Activated naive CD4-positive, alpha-beta T cell treated with anti-CD3 and anti-CD28 coated beads, Interleukin-2, amount 50 U/mL, for 72 hours (primary cell): ENCODE measurements around the gene HS1BP3. TPM values are rescaled to one million over a fixed set of nuclear protein-coding genes. Genes with fewer than 3 reads are reported as not detected.

Source experiments
- ATAC-seq, 2 donors: fragments of 150-1000 bp; cut with Tn5 transposase; 2 replicates each; pipeline ENCODE4 v1.10.0; 2021; ENCODE audit warnings: mild to moderate bottlenecking in 2 of 2, moderate library complexity in 2 of 2
- DNase-seq, 2 donors: peaks; one replicate each; pipeline ENCODE4 v3.0.0; 2021 to 2022; ENCODE audit warnings: low spot score in 2 of 2
- H3K27ac Mint-ChIP-seq, 2 donors: one replicate each; pipeline ENCODE4 v1.8.0; 2022; ENCODE audit warnings: mild to moderate bottlenecking in 2 of 2, mixed read lengths in 2 of 2
- H3K36me3 Mint-ChIP-seq, 2 donors: one replicate each; pipeline ENCODE4 v1.8.0; 2022; ENCODE audit warnings: mixed read lengths in 2 of 2
- H3K9me3 Mint-ChIP-seq, 2 donors: one replicate each; pipeline ENCODE4 v1.8.0; 2022; ENCODE audit warnings: mixed read lengths in 2 of 2
- total RNA-seq, 2 donors: library from RNA; stranded (reverse); gene quantifications; one replicate each; pipeline ENCODE4 v1.2.3, GENCODE V29; 2022

The HS1BP3 gene
- 1 to 10 TPM; 6.1 to 7.9 TPM for total RNA-seq

DNA sequence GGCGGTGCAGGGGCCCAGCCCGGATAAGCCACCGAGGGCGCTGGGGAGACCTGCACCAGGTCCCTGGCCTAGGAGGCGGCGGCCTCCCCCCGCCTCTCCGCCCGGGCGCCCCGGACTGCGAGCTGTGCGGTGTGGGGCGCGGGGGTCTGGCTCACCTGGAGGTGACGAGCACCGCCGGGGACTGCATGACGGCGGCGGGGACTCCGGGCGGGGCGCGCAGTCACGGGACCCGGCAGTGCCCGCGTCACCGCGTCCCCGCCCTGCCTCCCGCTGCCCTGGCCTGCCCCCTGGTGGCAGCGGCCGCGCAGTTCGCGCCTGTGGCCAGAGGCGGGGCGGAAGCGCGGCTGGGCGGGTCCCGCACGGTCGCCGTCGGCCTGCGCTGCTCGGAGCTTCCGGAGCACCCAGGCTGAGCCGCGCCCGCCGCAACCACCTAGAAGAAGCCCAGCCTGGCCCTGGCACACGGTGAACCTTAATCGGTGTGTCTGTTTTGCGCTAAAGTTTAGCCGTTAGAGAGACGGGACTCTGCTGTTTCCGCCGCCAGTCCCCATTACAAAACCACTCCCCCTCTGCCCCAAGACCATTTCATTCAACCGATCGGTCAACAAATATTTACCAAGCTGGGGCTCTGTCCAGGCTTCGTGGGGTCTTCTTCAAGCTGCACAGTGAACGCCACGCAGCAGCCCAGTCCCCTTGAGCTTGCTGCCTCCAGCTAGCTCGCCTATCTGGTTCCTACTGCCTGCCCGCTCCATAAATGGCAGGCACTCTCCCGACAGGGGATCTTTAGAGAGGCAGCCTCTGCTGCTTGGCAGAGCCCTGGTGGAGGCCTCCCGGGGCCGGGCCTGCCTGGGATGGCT lies at the start of gene HS1BP3:
TSS of gene HS1BP3 (minus strand) at position 222 of the 854 bp plus-strand sequence. CDS start at position 187, 35 bp downstream.
- ATAC-seq, result peak; percentile 94 to 95
- Mint-ChIP-seq H3K27ac (peak within 1 kb of the TSS; percentile 77 to 94), H3K9me3 (no peaks in the 10 kb centered on the region), H3K36me3 (no peaks in the 10 kb centered on the region)
- DNase-seq, result peak; percentile 93 to 97

DNA sequence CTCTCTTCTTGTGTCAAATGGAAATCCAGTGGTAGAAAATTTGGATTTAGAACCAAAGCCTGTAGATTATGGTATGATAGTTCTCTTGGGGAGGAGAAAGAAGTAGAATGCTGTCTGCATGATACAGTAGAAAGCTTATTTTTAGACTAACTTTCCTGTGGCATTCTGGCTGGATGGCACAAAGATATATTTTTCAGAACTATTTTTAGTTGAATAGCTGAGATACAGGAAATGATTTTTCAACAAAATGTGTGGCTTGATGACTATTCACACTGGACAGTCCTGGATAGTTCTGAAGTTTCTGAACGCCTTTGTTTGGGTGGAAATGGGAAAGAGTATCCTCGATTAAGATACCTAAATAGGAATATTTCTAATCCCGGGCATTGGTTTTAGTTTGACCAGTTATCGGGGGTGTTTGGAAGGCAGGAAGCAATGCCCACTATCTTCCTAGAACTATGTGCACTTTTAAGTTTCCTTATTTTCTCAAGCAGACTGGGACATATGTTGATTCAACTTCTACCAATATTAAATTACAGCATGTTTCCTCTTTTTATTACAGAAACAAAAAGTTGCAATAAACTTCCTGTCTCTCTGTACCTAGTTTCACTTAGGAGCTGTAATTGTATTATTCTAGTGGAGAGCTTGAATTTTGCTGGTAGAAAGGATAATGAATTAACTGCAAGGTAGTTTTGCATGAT lies 48.2 kb upstream of the HS1BP3 start:
- no peaks in the 10 kb centered on the region for H3K36me3 Mint-ChIP-seq
- no peak for ATAC-seq
- no peaks in the 10 kb centered on the region for H3K9me3 Mint-ChIP-seq
- peak overlapping the region in 1 of 2 donors; percentile 38 for H3K27ac Mint-ChIP-seq
- no peak for DNase-seq

GRCh38 chr2:20697322-20697934 lies 46.5 kb upstream of the HS1BP3 start:
- no peaks in the 10 kb centered on the region for H3K36me3 Mint-ChIP-seq

GRCh38 chr2:20696366-20696765 lies 45.5 kb upstream of the HS1BP3 start:
- DNase-seq (no peak), ATAC-seq (no peak)
- peaks cover 0 to 5% of the 10 kb centered on the region in 2 donors for H3K36me3 Mint-ChIP-seq
- no peak overlapping the region for H3K27ac Mint-ChIP-seq
- H3K9me3 Mint-ChIP-seq, result no peaks in the 10 kb centered on the region

More at GRCh38 chr2:20697322-20697934, 46.5 kb upstream of the HS1BP3 start:
- DNase-seq (no peak), ATAC-seq (no peak)
- no peak overlapping the region for H3K27ac Mint-ChIP-seq
- no peaks in the 10 kb centered on the region for H3K9me3 Mint-ChIP-seq

DNA sequence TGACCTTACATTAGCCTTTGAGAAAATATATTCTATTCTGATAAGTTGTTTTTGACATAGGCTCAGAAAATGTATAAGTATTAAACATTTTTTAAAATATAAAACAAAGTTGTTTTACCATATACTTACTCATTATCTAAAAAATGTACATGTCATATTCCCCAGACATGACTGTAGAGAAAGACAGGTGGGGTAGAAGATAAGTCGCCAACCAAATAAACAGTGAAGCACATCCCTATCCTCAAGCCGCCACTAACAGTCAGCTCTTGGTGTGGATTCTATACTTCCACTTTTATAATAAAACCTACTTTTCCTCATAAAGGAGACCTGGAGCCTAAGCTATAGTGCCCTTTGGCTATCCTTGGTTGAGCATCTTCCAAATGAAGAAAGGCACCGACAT lies 42.4 kb upstream of the HS1BP3 start:
- no peak for DNase-seq
- no peak for ATAC-seq
- Mint-ChIP-seq H3K9me3 (no peaks in the 10 kb centered on the region), H3K27ac (no peak overlapping the region), H3K36me3 (peaks cover 0 to 11% of the 10 kb centered on the region in 2 donors)

- ATAC-seq (no peak), DNase-seq (no peak)
- Mint-ChIP-seq H3K9me3 (no peaks in the 10 kb centered on the region), H3K36me3 (peaks cover 5 to 17% of the 10 kb centered on the region in 2 donors), H3K27ac (no peak overlapping the region)
These were observed 41.2 kb upstream of the HS1BP3 start for GRCh38 chr2:20692081-20692480.

DNA sequence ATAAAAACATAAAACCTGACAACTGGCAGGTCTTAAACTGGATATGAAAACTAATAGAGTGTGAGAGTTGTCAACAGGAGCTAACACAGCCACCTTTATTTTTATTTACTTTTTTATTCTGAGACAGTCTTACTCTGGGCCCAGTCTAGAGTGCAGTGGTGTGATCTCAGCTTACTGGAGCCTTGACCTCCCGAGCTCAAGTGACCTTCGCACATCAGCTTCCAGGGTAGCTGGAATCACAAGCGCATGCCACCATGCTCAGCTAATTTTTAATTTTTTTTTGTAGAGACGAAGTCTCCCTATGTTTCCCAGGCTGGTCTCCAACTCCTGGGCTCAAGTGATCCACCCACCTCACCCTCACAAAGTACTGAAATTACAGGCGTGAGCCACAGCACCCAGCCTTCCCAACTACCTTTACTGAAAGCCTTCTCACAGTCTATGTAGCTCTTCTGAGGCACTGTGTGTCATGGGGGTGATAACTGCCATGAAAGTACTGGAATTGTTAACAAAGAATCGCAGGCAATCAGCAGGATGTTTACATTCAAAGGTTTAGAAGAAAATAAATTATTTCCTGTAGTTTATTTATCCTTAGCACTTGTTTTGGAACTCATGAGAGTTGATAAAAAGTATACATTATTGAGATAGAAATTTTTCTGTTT lies 40.3 kb upstream of the HS1BP3 start:
- ATAC-seq, result no peak
- no peak overlapping the region for H3K27ac Mint-ChIP-seq
- H3K9me3 Mint-ChIP-seq, result no peaks in the 10 kb centered on the region
- DNase-seq, result no peak
- peaks cover 13 to 17% of the 10 kb centered on the region in 2 donors for H3K36me3 Mint-ChIP-seq

DNA sequence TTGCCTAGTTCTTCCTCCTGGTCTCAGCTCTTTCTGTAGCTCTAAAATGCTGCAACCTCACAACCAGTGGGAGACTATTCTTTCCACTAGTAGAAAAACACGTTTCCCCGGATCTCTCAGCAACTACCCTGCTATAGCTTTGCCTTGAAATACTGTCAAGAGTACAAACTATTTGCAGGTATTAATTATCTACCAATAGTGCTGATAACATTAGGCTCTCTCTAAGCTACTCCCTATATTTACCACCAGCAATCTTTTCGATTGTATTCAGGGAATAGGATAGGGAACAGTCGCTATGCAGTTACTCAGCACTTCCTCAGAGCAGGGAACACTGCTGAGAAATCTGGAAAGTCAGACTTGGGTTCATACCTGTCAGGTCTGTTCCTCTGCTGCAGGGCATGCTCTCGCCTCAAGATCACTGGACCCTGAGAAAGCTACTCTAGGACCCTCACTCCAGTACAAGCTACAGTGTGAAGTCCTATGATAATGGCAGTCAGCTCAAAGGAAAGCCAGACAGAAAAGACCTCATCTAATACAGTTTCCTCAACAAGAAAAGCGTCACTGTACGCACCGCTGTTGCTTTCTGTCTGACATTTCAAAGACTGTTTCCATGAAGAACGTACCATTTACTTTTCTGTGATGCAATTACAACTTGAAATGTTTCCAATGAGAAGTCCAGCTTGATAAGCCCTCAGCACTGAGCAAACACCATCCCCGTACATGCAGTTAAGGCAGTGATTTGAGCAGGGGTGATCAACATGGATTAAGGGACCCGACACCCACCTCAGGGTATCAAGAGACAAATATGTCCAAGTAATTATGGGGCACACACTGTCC lies 38.7 kb upstream of the HS1BP3 start:
- Mint-ChIP-seq H3K9me3 (no peaks in the 10 kb centered on the region), H3K36me3 (peaks cover 13 to 17% of the 10 kb centered on the region in 2 donors), H3K27ac (no peak overlapping the region)
- ATAC-seq (no peak), DNase-seq (no peak)

DNA sequence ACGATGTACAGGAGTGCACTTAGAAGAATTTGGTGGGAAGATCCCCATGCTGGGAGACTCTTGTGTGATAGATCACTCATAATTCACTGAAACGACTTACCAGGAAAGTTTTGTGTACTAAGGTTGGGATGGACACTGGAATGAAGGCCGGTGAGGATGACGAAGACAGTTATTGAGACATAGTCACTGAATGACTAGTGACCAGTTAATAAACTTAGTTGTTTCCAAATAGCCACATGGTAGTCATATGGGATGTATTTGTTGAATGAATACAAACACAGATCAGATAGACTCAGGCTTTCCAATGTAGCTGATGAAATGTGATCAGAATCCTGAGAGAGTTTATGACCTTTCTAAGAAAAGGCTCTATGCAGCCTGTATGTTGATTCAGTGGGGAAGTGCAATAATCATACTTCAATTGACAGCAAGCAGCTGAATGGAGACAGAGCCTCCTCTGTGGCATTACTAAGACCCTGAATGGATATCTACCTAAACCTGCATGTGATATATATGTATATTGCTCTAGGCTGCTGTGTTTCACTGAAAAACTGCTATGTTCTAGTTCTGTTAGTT lies 36.4 kb upstream of the HS1BP3 start:
- Mint-ChIP-seq H3K36me3 (peaks cover 13 to 17% of the 10 kb centered on the region in 2 donors), H3K9me3 (no peaks in the 10 kb centered on the region)
- ATAC-seq, result no peak

DNA sequence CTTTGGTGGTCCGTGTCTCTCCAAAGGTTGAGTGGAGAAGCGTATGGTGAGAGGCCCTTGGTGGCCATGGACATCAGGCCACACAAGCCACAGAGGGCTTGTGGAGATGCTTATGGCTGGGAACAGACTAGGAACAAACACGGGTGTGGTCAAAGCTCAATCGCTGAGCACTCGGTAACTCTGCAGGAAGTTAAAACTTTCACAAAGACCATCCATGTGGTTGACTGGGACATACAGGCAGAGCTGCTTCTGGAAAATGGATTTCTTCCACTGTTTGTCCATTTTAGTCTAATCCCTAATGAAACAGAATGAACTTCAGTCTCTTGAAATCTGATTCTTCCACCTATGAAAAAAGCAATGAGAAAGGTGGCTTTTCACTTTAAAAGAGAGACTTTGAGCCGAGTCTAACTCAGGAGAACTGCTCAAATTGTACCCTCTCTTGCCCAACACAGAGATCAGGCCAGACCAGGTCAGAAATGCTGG lies 33.7 kb upstream of the HS1BP3 start:
- no peak for ATAC-seq
- Mint-ChIP-seq H3K36me3 (peaks cover 12 to 13% of the 10 kb centered on the region in 2 donors), H3K9me3 (no peaks in the 10 kb centered on the region), H3K27ac (no peak overlapping the region)
- DNase-seq, result no peak

More for the DNA sequence above, 36.4 kb upstream of the HS1BP3 start:
- DNase-seq, result no peak
- no peak overlapping the region for H3K27ac Mint-ChIP-seq

DNA sequence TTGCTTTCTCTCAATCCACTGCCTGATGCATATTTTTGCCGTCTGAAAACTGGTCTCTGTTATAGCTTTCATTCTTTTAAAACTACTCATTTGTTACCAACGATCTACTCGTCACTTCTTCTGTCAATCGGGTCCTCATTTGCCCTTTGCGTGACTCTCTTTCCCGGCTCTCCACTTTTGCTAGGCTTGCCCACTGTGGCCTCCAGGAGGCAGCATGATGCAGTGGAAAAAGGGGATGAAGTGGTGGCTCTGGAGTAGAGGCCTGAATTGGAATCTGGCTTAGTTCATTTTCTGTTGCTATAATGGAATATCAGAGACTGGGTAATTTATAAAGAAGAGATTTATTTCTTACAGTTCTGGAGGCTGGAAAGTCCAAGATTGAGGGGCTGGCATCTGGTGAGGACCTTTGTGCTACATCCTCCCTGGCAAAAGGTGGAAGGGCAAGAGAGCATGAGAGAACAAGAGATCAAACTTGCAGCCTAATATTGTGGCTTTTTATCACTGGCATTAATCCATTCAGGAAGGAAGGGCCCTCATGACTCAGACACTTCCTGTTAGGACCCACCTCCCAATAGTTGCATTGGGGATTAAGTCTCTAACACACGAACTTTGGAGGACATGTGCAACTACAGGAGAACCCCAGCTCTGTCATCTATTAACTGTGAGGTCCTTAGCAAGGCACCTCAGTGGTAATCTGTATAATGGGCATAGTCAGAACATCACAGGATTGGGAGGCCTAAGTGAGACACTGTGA lies 31.4 kb upstream of the HS1BP3 start:
- Mint-ChIP-seq H3K9me3 (no peaks in the 10 kb centered on the region), H3K36me3 (peaks cover 0 to 8% of the 10 kb centered on the region in 2 donors), H3K27ac (peak overlapping the region in 1 of 2 donors; percentile 76)
- no peak for ATAC-seq
- no peak for DNase-seq

- Mint-ChIP-seq H3K36me3 (no peaks in the 10 kb centered on the region), H3K27ac (no peak overlapping the region), H3K9me3 (no peaks in the 10 kb centered on the region)
- no peak for ATAC-seq
- DNase-seq, result no peak
These were observed 30.0 kb upstream of the HS1BP3 start for GRCh38 chr2:20680744-20681375.

DNA sequence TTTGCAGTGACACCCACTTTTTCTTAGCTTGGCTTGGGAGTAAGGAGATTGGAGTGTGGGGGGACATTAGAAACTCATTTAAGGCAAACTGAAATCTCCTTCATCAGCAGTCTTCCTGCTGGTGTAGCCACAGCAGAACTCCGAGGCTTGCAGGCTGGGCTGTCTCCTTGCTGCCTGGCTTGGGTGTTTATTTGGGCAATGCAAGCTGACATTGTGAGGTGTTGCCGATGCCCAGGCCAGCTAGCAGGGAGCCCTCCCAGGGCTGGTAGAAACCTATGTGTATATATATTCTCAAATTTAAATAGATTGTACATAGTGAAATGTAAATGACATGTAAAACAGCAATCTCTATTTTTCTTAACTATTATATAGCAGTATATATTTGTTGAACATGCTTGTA lies 27.9 kb upstream of the HS1BP3 start:
- H3K27ac Mint-ChIP-seq, result no peak overlapping the region
- DNase-seq, result no peak
- no peaks in the 10 kb centered on the region for H3K9me3 Mint-ChIP-seq
- no peaks in the 10 kb centered on the region for H3K36me3 Mint-ChIP-seq
- no peak for ATAC-seq

GRCh38 chr2:20678086-20678395 lies 27.1 kb upstream of the HS1BP3 start:
- no peaks in the 10 kb centered on the region for H3K36me3 Mint-ChIP-seq
- H3K27ac Mint-ChIP-seq, result no peak overlapping the region
- no peaks in the 10 kb centered on the region for H3K9me3 Mint-ChIP-seq
- ATAC-seq (no peak), DNase-seq (no peak)
